ENCODE measurements around the gene CYGB.
"Not testable (repeated sequence)": the region's sequence is repeated elsewhere in the genome, so short reads cannot be mapped to it uniquely, and the experiment has no call there.

DNA sequence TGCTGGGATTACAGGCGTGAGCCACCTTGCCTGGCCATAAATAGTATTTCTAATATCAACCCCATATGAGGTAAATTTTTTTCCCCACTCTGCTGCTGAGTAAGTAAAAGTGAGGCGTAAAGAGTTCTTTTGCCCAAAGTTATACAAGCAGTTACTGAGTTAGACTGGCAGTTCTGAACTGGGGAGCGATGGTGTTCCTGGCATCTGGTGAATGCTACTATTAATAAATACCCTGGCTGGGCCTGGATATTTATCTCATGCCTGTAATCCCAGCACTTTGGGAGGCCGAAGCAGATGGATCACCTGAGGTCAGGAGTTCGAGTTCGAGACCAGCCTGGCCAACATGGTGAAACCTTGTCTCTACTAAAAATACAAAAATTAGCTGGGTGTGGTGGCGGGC is 22.0 kb upstream of the CYGB start:
- TF ChIP-seq POLR2A (IDR thresholded peaks at IDR 0.05; ENCODE audit: low read length); GATA1 (IDR thresholded peaks at IDR 0.05; ENCODE audit: low read depth, low read length): not testable (repeated sequence)
